ENCODE data around the gene DDX39B. TPM values are rescaled to one million over a fixed set of nuclear protein-coding genes. Genes with fewer than 3 reads are reported as not detected.
"Not testable (repeated sequence)": the region's sequence is repeated elsewhere in the genome, so short reads cannot be mapped to it uniquely, and the experiment has no call there.

The DDX39B gene
- total RNA-seq: 100 to 1,000 TPM; 506 to 571 (median 534) TPM
- total RNA-seq (2013): 335 TPM

DNA sequence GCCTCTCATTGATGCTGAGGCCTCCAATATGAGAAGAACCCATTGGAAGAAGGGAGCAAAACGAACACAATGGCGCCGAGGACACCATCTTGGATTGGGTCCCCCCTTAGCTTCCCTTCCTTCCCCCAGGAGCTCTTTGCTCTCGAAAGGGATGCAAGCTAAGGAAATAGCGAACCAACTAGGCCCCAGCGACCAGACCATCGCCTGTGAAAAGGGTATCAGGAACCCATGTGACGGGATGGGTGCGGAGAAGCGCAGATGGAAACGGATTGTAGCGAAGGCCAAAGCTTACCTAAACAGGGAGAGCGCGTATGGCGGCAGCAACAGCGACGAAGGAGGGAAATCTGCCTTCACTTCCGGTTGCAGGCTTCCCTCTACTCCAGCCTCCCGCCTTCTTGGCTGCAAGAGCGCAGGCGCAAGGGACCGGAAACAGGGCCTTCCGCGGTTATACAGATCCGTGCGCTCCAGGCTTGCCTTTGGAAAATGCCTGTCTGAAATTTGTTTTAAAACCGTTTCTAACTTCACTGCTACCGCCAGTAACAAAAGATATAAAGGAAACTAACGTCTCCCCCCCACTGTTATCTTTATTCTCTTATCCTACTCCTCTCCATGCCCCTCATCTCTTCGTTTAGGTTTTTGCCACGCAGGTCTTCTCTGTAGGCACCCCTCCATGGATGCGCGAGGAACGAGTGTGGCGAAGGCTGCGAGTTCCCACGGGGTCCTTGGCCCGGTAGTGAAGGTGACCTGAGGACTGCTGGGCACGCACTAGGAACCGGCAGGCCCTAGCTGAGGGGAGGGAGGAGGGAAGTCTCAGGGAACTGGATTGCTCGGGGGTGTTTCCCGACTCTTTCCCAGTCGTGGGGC lies at the start of gene DDX39B:
Gene DDX39B, minus strand, starts transcription at position 346 of the 864 bp plus-strand sequence. CDS start 1,471 bp downstream, outside the sequence.
- no peaks in the 10 kb centered on the region for H3K27me3 Mint-ChIP-seq (ENCODE audit: low read depth in 2 of 2)
- intact Hi-C loops (cut with micrococcal nuclease): loop anchor here (1.0 to 10.0 kb wide), 5 partner anchors 49 to 290 kb away; partner anchors contain the start of genes CLIC1, CSNK2B, LY6G5B and PRRC2A
- WGBS (ENCODE audit: insufficient coverage): under 1% methylated on average over 43 of the region's 43 CpGs

DNA sequence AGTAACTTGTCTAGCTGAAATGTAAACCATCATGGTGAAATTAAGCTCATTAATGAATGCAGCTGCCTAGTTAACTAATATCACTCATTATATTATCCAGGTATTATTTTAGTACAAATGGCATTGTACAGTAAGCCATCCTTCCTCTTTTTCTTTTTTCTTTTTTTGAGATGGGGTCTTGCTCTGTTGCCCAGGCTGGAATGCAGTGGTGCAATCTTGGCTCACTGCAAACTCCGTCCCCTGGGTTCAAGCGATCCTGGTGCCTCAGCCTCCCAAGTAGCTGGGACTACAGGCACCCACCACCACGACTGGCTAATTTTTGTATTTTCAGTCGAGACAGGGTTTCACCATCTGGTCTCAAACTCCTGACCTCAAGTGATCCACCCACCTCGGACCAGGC lies 48.9 kb upstream of the DDX39B start:
- H3K4me3 ChIP-seq (ENCODE audit: low read length); H3K27ac ChIP-seq (ENCODE audit: low read length); H3K27me3 ChIP-seq (ENCODE audit: control insufficient read depth, insufficient read depth, low read length); H3K9me3 Mint-ChIP-seq; H3K27me3 Mint-ChIP-seq (ENCODE audit: low read depth in 2 of 2); ATAC-seq; DNase-seq; H3K9me3 ChIP-seq (ENCODE audit: control insufficient read depth, insufficient read depth, low read length); intact Hi-C loops (cut with micrococcal nuclease); H3K36me3 Mint-ChIP-seq; H3K36me3 ChIP-seq (ENCODE audit: control insufficient read depth, insufficient read depth, low read length): not testable (repeated sequence)
- H3K4me1 Mint-ChIP-seq: peaks cover 51 to 72% of the 10 kb centered on the region in 2 donors
- H3K4me3 Mint-ChIP-seq: peak overlapping the region; percentile 84
- peaks cover 89% of the 10 kb centered on the region for H3K4me1 ChIP-seq (ENCODE audit: control insufficient read depth, insufficient read depth, low read length)
- WGBS (ENCODE audit: insufficient coverage): 81% methylated on average over 5 of the region's 5 CpGs
- H3K27ac Mint-ChIP-seq: peak overlapping the region in 1 of 2 donors; percentile 85

More for the DNA sequence above, at the start of gene DDX39B:
- Histone ChIP-seq H3K9me3 (ENCODE audit: control insufficient read depth, insufficient read depth, low read length) (no peaks in the 10 kb centered on the region), H3K27ac (ENCODE audit: low read length) (peak within 1 kb of the TSS; percentile 92), H3K4me1 (ENCODE audit: control insufficient read depth, insufficient read depth, low read length) (peaks cover 36% of the 10 kb centered on the region), H3K4me3 (ENCODE audit: low read length) (peak within 1 kb of the TSS; percentile 77), H3K27me3 (ENCODE audit: control insufficient read depth, insufficient read depth, low read length) (no peaks in the 10 kb centered on the region), H3K36me3 (ENCODE audit: control insufficient read depth, insufficient read depth, low read length) (peaks cover 29% of the 10 kb centered on the region)
- H3K27ac Mint-ChIP-seq: peak within 1 kb of the TSS; percentile 94 to 96
- peak; percentile 69 to 86 (median 77) for ATAC-seq
- peak within 1 kb of the TSS; percentile 99 for H3K4me3 Mint-ChIP-seq
- H3K36me3 Mint-ChIP-seq: peaks cover 24% of the 10 kb centered on the region
- TF ChIP-seq, protein P1, sequence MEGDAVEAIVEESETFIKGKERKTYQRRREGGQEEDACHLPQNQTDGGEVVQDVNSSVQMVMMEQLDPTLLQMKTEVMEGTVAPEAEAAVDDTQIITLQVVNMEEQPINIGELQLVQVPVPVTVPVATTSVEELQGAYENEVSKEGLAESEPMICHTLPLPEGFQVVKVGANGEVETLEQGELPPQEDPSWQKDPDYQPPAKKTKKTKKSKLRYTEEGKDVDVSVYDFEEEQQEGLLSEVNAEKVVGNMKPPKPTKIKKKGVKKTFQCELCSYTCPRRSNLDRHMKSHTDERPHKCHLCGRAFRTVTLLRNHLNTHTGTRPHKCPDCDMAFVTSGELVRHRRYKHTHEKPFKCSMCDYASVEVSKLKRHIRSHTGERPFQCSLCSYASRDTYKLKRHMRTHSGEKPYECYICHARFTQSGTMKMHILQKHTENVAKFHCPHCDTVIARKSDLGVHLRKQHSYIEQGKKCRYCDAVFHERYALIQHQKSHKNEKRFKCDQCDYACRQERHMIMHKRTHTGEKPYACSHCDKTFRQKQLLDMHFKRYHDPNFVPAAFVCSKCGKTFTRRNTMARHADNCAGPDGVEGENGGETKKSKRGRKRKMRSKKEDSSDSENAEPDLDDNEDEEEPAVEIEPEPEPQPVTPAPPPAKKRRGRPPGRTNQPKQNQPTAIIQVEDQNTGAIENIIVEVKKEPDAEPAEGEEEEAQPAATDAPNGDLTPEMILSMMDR (IDR thresholded peaks at IDR 0.05): no peak
- H3K9me3 Mint-ChIP-seq: no peaks in the 10 kb centered on the region
- peak; percentile 85 to 99 for DNase-seq
- H3K4me1 Mint-ChIP-seq: peaks cover 49 to 56% of the 10 kb centered on the region in 2 donors

DNA sequence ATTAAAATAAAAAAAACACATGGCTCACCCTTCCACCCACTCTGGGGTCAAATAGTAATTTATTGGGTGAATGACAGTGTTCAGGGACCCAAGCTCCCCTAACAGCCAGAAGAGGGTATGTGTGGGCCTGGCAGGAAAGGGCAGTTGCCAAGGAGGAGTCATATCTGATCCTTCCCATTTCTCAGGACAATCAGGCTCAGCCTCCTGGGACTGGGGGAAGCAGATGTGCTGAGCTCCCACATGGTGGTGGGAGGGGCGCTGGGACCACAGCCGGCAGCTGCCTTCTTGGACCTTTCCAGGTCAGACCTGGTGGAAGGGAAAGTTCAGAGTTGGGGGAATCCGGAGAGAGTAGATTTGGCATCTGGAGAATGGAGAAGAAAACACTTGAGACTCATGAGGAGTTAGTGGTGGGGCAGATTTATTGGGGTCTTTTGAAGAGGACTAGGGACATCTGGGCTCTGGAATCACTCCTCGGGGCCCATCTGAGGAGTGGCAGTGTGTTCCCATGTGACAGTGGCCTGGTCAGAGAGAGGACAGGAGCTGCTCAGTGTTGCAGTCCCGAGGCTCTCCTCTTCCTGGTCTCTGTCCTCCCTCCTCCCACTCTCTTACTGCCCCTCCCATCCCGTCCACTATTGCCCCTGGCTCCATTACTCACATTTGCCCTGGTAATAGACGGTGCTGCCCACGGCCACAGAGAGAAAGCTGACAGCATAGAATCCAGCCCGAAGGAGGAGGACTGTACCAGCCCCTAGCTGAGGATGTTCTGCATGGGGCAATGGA lies 47.3 kb upstream of the DDX39B start:
- Histone ChIP-seq H3K27ac (ENCODE audit: low read length) (peak overlapping the region; percentile 77), H3K4me3 (ENCODE audit: low read length) (no peak overlapping the region), H3K9me3 (ENCODE audit: control insufficient read depth, insufficient read depth, low read length) (no peaks in the 10 kb centered on the region), H3K36me3 (ENCODE audit: control insufficient read depth, insufficient read depth, low read length) (peaks cover 3% of the 10 kb centered on the region), H3K4me1 (ENCODE audit: control insufficient read depth, insufficient read depth, low read length) (peaks cover 95% of the 10 kb centered on the region), H3K27me3 (ENCODE audit: control insufficient read depth, insufficient read depth, low read length) (no peaks in the 10 kb centered on the region)
- TF ChIP-seq, protein P1 (IDR thresholded peaks at IDR 0.05): no peak
- Mint-ChIP-seq H3K27me3 (ENCODE audit: low read depth in 2 of 2) (no peaks in the 10 kb centered on the region), H3K36me3 (no peaks in the 10 kb centered on the region), H3K27ac (peak overlapping the region; percentile 56 to 87), H3K4me3 (peak overlapping the region; percentile 21), H3K9me3 (no peaks in the 10 kb centered on the region), H3K4me1 (peaks cover 56 to 77% of the 10 kb centered on the region in 2 donors)
- intact Hi-C loops (cut with micrococcal nuclease): no loop called here
- WGBS (ENCODE audit: insufficient coverage): 78% methylated on average over 9 of the region's 9 CpGs
- ATAC-seq (no peak), DNase-seq (no peak)
